ENCODE results near the gene GULP1. TPM values are rescaled to one million over a fixed set of nuclear protein-coding genes. Genes with fewer than 3 reads are reported as not detected.

The GULP1 gene
- total RNA-seq, 1 experiment from 2014 or later: 76.0 TPM

DNA sequence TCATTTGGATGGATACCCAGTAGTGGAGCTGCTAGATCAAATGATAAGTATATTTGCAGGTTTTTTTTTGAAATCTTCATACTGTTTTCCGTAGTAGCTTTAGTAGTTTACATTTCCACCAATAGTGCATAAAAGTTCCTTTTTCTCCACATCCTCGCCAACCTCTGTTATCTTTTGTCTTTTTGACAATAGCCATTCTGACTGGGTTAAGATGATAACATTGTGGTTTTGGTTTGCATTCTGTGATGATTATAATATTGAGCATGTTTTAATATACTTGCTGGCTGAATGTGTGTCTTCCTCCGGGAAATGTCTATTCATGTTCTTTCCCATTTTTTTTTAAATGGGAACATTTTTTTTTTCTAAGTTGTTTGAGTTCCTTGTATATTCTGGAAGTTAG lies 260.0 kb downstream of the GULP1 start:
- no peak overlapping the region for H3K4me3 ChIP-seq (replicated peaks in 1 of 2; ENCODE audit: low read depth in 1 of 2, low read length in 2 of 2)
- H3K9me3 ChIP-seq (ENCODE audit: control insufficient read depth in 1 of 2, insufficient read depth in 1 of 2, low read depth in 1 of 2, low read length in 2 of 2): no peaks in the 10 kb centered on the region
- DNase-seq (ENCODE audit: low read depth, low spot score) (no peak), ATAC-seq (no peak)
- H3K4me2 ChIP-seq (ENCODE audit: low read length): no peak overlapping the region
- no peak overlapping the region for H2AFZ ChIP-seq (ENCODE audit: low read depth, low read length, poor library complexity, severe bottlenecking)
- no peaks in the 10 kb centered on the region for H3K36me3 ChIP-seq (ENCODE audit: control insufficient read depth in 1 of 2, insufficient read depth in 2 of 2, low read length in 2 of 2)
- BruUV-seq (replicated peaks): no TSS peak
- TF ChIP-seq, protein P1, sequence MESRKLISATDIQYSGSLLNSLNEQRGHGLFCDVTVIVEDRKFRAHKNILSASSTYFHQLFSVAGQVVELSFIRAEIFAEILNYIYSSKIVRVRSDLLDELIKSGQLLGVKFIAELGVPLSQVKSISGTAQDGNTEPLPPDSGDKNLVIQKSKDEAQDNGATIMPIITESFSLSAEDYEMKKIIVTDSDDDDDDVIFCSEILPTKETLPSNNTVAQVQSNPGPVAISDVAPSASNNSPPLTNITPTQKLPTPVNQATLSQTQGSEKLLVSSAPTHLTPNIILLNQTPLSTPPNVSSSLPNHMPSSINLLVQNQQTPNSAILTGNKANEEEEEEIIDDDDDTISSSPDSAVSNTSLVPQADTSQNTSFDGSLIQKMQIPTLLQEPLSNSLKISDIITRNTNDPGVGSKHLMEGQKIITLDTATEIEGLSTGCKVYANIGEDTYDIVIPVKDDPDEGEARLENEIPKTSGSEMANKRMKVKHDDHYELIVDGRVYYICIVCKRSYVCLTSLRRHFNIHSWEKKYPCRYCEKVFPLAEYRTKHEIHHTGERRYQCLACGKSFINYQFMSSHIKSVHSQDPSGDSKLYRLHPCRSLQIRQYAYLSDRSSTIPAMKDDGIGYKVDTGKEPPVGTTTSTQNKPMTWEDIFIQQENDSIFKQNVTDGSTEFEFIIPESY (IDR thresholded peaks at IDR 0.05; ENCODE audit: extremely low read depth, insufficient replicate concordance, low read length): no peak
- no peak for TF ChIP-seq EGR1 (IDR thresholded peaks at IDR 0.05; ENCODE audit: low read depth)
- TF ChIP-seq, protein P2, sequence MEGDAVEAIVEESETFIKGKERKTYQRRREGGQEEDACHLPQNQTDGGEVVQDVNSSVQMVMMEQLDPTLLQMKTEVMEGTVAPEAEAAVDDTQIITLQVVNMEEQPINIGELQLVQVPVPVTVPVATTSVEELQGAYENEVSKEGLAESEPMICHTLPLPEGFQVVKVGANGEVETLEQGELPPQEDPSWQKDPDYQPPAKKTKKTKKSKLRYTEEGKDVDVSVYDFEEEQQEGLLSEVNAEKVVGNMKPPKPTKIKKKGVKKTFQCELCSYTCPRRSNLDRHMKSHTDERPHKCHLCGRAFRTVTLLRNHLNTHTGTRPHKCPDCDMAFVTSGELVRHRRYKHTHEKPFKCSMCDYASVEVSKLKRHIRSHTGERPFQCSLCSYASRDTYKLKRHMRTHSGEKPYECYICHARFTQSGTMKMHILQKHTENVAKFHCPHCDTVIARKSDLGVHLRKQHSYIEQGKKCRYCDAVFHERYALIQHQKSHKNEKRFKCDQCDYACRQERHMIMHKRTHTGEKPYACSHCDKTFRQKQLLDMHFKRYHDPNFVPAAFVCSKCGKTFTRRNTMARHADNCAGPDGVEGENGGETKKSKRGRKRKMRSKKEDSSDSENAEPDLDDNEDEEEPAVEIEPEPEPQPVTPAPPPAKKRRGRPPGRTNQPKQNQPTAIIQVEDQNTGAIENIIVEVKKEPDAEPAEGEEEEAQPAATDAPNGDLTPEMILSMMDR (IDR thresholded peaks at IDR 0.05 in 2 of 3, conservative IDR thresholded peaks at IDR 0.05 in 1 of 3; ENCODE audit: borderline replicate concordance in 1 of 3, insufficient read depth in 1 of 3, low read depth in 2 of 3, low read length in 2 of 3): no peak
- TF ChIP-seq POLR2AphosphoS5 (IDR thresholded peaks at IDR 0.05; ENCODE audit: low read depth, low read length): no peak
- no peak for TF ChIP-seq YY1 (IDR thresholded peaks at IDR 0.05; ENCODE audit: extremely low read depth, insufficient replicate concordance, low read depth, low read length)
- TF ChIP-seq SIN3A (IDR thresholded peaks at IDR 0.05; ENCODE audit: low read depth): no peak
- no peak for TF ChIP-seq ZNF274 (IDR thresholded peaks at IDR 0.05; ENCODE audit: low read depth, low read length)
- no peaks in the 10 kb centered on the region for H3K79me2 ChIP-seq (ENCODE audit: insufficient read depth, low read length)
- no peaks in the 10 kb centered on the region for H3K9me2 ChIP-seq (ENCODE audit: insufficient read depth)
- ChIA-PET POLR2A (no interaction called here), RAD21 (ENCODE audit: low non-redundant PET in 1 of 2, low total read pairs in 2 of 2, uncharacterized antibody in 2 of 2, unreplicated experiment in 2 of 2) (no interaction called here), CTCF (no interaction called here)
- H3K4me1 ChIP-seq (ENCODE audit: control insufficient read depth in 1 of 2, insufficient read depth in 2 of 2, low read length in 2 of 2): no peaks in the 10 kb centered on the region
- no peaks in the 10 kb centered on the region for H3K27me3 ChIP-seq (ENCODE audit: insufficient read depth, low read length)
- no peak overlapping the region for H3K27ac ChIP-seq (ENCODE audit: low read depth, low read length)
- intact Hi-C loops (cut with micrococcal nuclease): no loop called here
- H4K20me1 ChIP-seq (ENCODE audit: insufficient read depth): peaks cover 6% of the 10 kb centered on the region; the same call in 1 of the 2 replicates
- no peak overlapping the region for H3K9ac ChIP-seq (ENCODE audit: low read length)
